HFFc6 (cell line): ENCODE results near the gene PEX11B. TPM values are rescaled to one million over a fixed set of nuclear protein-coding genes. Genes with fewer than 3 reads are reported as not detected.

Experiments
- DNase-seq: peaks from one replicate; pipeline ENCODE4 v3.0.0-alpha.2; 2018
- H3K27ac Mint-ChIP-seq: 2 replicates; pipeline ENCODE4 v1.8.0; 2020; ENCODE audit warnings: mild to moderate bottlenecking, mixed read lengths
- H3K27me3 Mint-ChIP-seq: 2 replicates; pipeline ENCODE4 v1.8.0; 2021; ENCODE audit warnings: mild to moderate bottlenecking, moderate library complexity, mixed read lengths; ENCODE audit not compliant: insufficient read depth
- H3K36me3 Mint-ChIP-seq: 2 replicates; pipeline ENCODE4 v1.8.0; 2021; ENCODE audit warnings: low read depth, mixed read lengths
- H3K4me1 Mint-ChIP-seq: 2 replicates; pipeline ENCODE4 v1.8.0; 2020; ENCODE audit warnings: low read depth, mixed read lengths
- H3K4me3 Mint-ChIP-seq: 2 replicates; pipeline ENCODE4 v1.8.0; 2020; ENCODE audit warnings: mild to moderate bottlenecking, moderate library complexity, mixed read lengths
- H3K9me3 Mint-ChIP-seq: 2 replicates; pipeline ENCODE4 v1.8.0; 2020; ENCODE audit warnings: mild to moderate bottlenecking, mixed read lengths
- CTCF ChIP-seq: fragments of 200-600 bp; sonication (generic); IDR thresholded peaks from 2 replicates; pipeline ENCODE4 v1.5.0; 2021; ENCODE audit warnings: antibody characterized with exemption, mild to moderate bottlenecking
- total RNA-seq, 6 experiments: library from RNA; stranded (reverse); fragmentation: NEBNext Ultra II Directional; extraction: Animal tissue kit (Norgen Biotek cat#: 25700); gene quantifications; 2 replicates in 1 of 6; 3 replicates in 5 of 6; pipeline ENCODE4 v1.2.3, GENCODE V29; 2021

The PEX11B gene
- total RNA-seq, 6 experiments from 2014 or later = 30.3 to 41.1 (median 35.6) TPM

GRCh38 chr1:145892486-145893087, 25.9 kb downstream of the PEX11B start:
- H3K4me3 Mint-ChIP-seq = peak overlapping the region; percentile 87
- DNase-seq = peak; percentile 10
- H3K4me1 Mint-ChIP-seq = peaks cover 31% of the 10 kb centered on the region
- TF ChIP-seq CTCF = no peak
- peaks cover 2% of the 10 kb centered on the region; the same call in 1 of the 2 replicates for H3K36me3 Mint-ChIP-seq
- peak overlapping the region; percentile 100 for H3K27ac Mint-ChIP-seq
- H3K9me3 Mint-ChIP-seq = no peaks in the 10 kb centered on the region
- H3K27me3 Mint-ChIP-seq = no peaks in the 10 kb centered on the region

GRCh38 chr1:145891587-145892485, 26.7 kb downstream of the PEX11B start:
- H3K36me3 Mint-ChIP-seq = no peaks in the 10 kb centered on the region
- peak; percentile 97 for TF ChIP-seq CTCF
- peak; percentile 100 for DNase-seq
- H3K27me3 Mint-ChIP-seq = no peaks in the 10 kb centered on the region
- H3K4me3 Mint-ChIP-seq = peak overlapping the region; percentile 87
- H3K27ac Mint-ChIP-seq = peak overlapping the region; percentile 100
- H3K9me3 Mint-ChIP-seq = no peaks in the 10 kb centered on the region
- peaks cover 31% of the 10 kb centered on the region for H3K4me1 Mint-ChIP-seq

- Mint-ChIP-seq H3K27me3 (no peaks in the 10 kb centered on the region), H3K27ac (peak overlapping the region; percentile 100), H3K4me3 (no peak overlapping the region; the same call in 1 of the 2 replicates), H3K4me1 (peaks cover 38% of the 10 kb centered on the region), H3K36me3 (no peaks in the 10 kb centered on the region), H3K9me3 (no peaks in the 10 kb centered on the region)
- no peak for DNase-seq
- no peak for TF ChIP-seq CTCF
Measured at GRCh38 chr1:145891143-145891542, 27.4 kb downstream of the PEX11B start.

GRCh38 chr1:145889722-145890121, 28.8 kb downstream of the PEX11B start:
- peaks cover 49% of the 10 kb centered on the region for H3K4me1 Mint-ChIP-seq
- H3K4me3 Mint-ChIP-seq = no peak overlapping the region
- H3K9me3 Mint-ChIP-seq = no peaks in the 10 kb centered on the region
- TF ChIP-seq CTCF = no peak
- H3K36me3 Mint-ChIP-seq = no peaks in the 10 kb centered on the region
- H3K27ac Mint-ChIP-seq = no peak overlapping the region
- no peak for DNase-seq
- H3K27me3 Mint-ChIP-seq = no peaks in the 10 kb centered on the region

- Mint-ChIP-seq H3K4me3 (no peak overlapping the region), H3K36me3 (no peaks in the 10 kb centered on the region), H3K9me3 (no peaks in the 10 kb centered on the region), H3K27ac (no peak overlapping the region), H3K4me1 (peaks cover 44% of the 10 kb centered on the region), H3K27me3 (no peaks in the 10 kb centered on the region)
- DNase-seq = no peak
- TF ChIP-seq CTCF = no peak
Measured at GRCh38 chr1:145887631-145888030, 30.9 kb downstream of the PEX11B start.
